SK-N-SH (cell line): ENCODE data around the gene TINAGL1. TPM values are rescaled to one million over a fixed set of nuclear protein-coding genes. Genes with fewer than 3 reads are reported as not detected.

Experiments
- CTCF ChIA-PET: fragments of 300-600, 350-600 bp; formaldehyde crosslinking; extraction: SDS; loops from one replicate; lab custom pipeline; 2021; lab: Yijun Ruan, JAX
- POLR2A ChIA-PET: fragments of 350-600 bp; sonication (Branson Sonifier 250); formaldehyde crosslinking; extraction: SDS; loops from one replicate; lab custom pipeline; 2020; ENCODE audit warnings: antibody characterized with exemption, inconsistent platforms; lab: Yijun Ruan, JAX
- DNase-seq: peaks from one replicate; pipeline ENCODE4 v3.0.0; 2012
- H2AFZ ChIP-seq: fragments of 200-600 bp; sonication (generic); 2 replicates; pipeline ENCODE4 v1.8.1; 2016; ENCODE audit warnings: antibody characterized with exemption, mild to moderate bottlenecking, low read depth
- H3F3A ChIP-seq: fragments of 200-600 bp; sonication (generic); replicated peaks from 2 replicates; pipeline ENCODE3; 2016; ENCODE audit warnings: antibody characterized with exemption, mild to moderate bottlenecking; ENCODE audit not compliant: insufficient read depth
- H3K27ac ChIP-seq, 2 experiments: fragments of 200-500 bp in 1 of 2; fragments of 200-600 bp in 1 of 2; sonication (Bioruptor generic) in 1 of 2; sonication (generic), shearing (Covaris generic) in 1 of 2; 2 replicates each; pipeline versions ENCODE4 v1.5.1 to v1.6.1; 2014 to 2016; ENCODE audit warnings: low read depth in 2 of 2, inconsistent platforms in 1 of 2, low read length in 1 of 2, mild to moderate bottlenecking in 1 of 2, mixed read lengths in 1 of 2
- H3K27me3 ChIP-seq: fragments of 200-600 bp; sonication (generic), shearing (Covaris generic); 2 replicates; pipeline ENCODE4 v1.6.1; 2016; ENCODE audit warnings: mixed run types; ENCODE audit not compliant: insufficient read depth
- H3K36me3 ChIP-seq, 2 experiments: fragments of 200-500 bp in 1 of 2; fragments of 200-600 bp in 1 of 2; sonication (Bioruptor generic) in 1 of 2; sonication (generic) in 1 of 2; replicated peaks in 1 of 2; 2 replicates each; pipeline versions ENCODE3 to v1.5.1; 2014 to 2016; ENCODE audit warnings: low read length in 1 of 2, mild to moderate bottlenecking in 1 of 2; ENCODE audit not compliant: insufficient read depth in 2 of 2, control insufficient read depth in 1 of 2
- H3K4me1 ChIP-seq, 2 experiments: fragments of 200-500 bp in 1 of 2; fragments of 200-600 bp in 1 of 2; sonication (Bioruptor generic) in 1 of 2; sonication (generic), shearing (Covaris generic) in 1 of 2; 2 replicates each; pipeline versions ENCODE4 v1.5.1 to v1.6.1; 2014 to 2016; ENCODE audit warnings: low read depth in 1 of 2, low read length in 1 of 2, mixed run types in 1 of 2; ENCODE audit not compliant: insufficient read depth in 2 of 2, control insufficient read depth in 1 of 2
- H3K4me2 ChIP-seq: fragments of 200-600 bp; sonication (generic), shearing (Covaris generic); 2 replicates; pipeline ENCODE4 v1.6.1; 2017; ENCODE audit warnings: mixed run types
- H3K4me3 ChIP-seq, 2 experiments: fragments of 200-500 bp in 1 of 2; fragments of 200-600 bp in 1 of 2; sonication (Bioruptor generic) in 1 of 2; sonication (generic), shearing (Covaris generic) in 1 of 2; 2 replicates each; pipeline versions ENCODE4 v1.5.1 to v1.8.1; 2014 to 2016; ENCODE audit warnings: low read depth in 2 of 2, inconsistent platforms in 1 of 2, low read length in 1 of 2, mild to moderate bottlenecking in 1 of 2, mixed read lengths in 1 of 2, moderate library complexity in 1 of 2
- H3K79me2 ChIP-seq: fragments of 200-600 bp; sonication (generic); 2 replicates; pipeline ENCODE4 v1.8.1; 2017; ENCODE audit warnings: mild to moderate bottlenecking; ENCODE audit not compliant: insufficient read depth
- H3K9ac ChIP-seq: fragments of 200-600 bp; sonication (generic); 2 replicates; pipeline ENCODE4 v1.6.1; 2017; ENCODE audit warnings: mixed run types
- H3K9me2 ChIP-seq: fragments of 200-600 bp; sonication (generic); 2 replicates; pipeline ENCODE4 v1.6.1; 2017; ENCODE audit warnings: mixed run types
- H3K9me3 ChIP-seq: fragments of 200-600 bp; sonication (generic); 2 replicates; pipeline ENCODE4 v1.6.1; 2017; ENCODE audit warnings: mixed run types, mild to moderate bottlenecking, moderate library complexity
- H4K20me1 ChIP-seq: fragments of 200-600 bp; sonication (generic); 2 replicates; pipeline ENCODE4 v1.6.1; 2017; ENCODE audit warnings: mild to moderate bottlenecking, mixed run types; ENCODE audit not compliant: insufficient read depth
- CHD2 ChIP-seq: fragments of 150-350 bp; IDR thresholded peaks from 2 replicates; pipeline ENCODE4 v1.6.1; 2018; ENCODE audit warnings: low read length; ENCODE audit not compliant: partially characterized antibody
- CTCF ChIP-seq: fragments of 200-600 bp; sonication (generic); IDR thresholded peaks from 2 replicates; pipeline ENCODE4 v1.6.1; 2017; ENCODE audit warnings: antibody characterized with exemption, mild to moderate bottlenecking, moderate library complexity
- EP300 ChIP-seq, 2 experiments: IDR thresholded peaks; 2 replicates each; pipeline versions ENCODE4 v1.4.0 to v1.6.1; 2012; ENCODE audit warnings: borderline replicate concordance in 1 of 2, low read depth in 1 of 2, low read length in 1 of 2
- EZH2phosphoT487 ChIP-seq: fragments of 200-600 bp; sonication (generic); IDR thresholded peaks from 2 replicates; pipeline ENCODE4 v1.6.1; 2017; ENCODE audit warnings: low read depth, mixed run types, mild to moderate bottlenecking, antibody characterized with exemption, moderate library complexity, borderline replicate concordance
- FOSL2 ChIP-seq: IDR thresholded peaks from 2 replicates; pipeline ENCODE4 v1.4.0; 2012; ENCODE audit warnings: low read depth, mild to moderate bottlenecking, moderate library complexity, borderline replicate concordance
- FOXM1 ChIP-seq: IDR thresholded peaks from 2 replicates; pipeline ENCODE4 v1.4.0; 2012; ENCODE audit warnings: low read depth, mild to moderate bottlenecking
- GABPA ChIP-seq: IDR thresholded peaks from 2 replicates; pipeline ENCODE4 v1.4.0; 2012; ENCODE audit warnings: low read depth, mild to moderate bottlenecking
- GATA2 ChIP-seq: sonication (generic); formaldehyde crosslinking; IDR thresholded peaks from 2 replicates; pipeline ENCODE4 v1.5.0; 2020; ENCODE audit warnings: mild to moderate bottlenecking, missing genetic modification reagents
- JUND ChIP-seq: IDR thresholded peaks from 2 replicates; pipeline ENCODE4 v1.4.0; 2012
- MEF2A ChIP-seq: IDR thresholded peaks from 2 replicates; pipeline ENCODE4 v1.4.0; 2012; ENCODE audit warnings: low read depth, borderline replicate concordance
- NFIC ChIP-seq: IDR thresholded peaks from 2 replicates; pipeline ENCODE4 v1.4.0; 2012; ENCODE audit warnings: borderline replicate concordance
- POLR2AphosphoS5 ChIP-seq: IDR thresholded peaks from 2 replicates; pipeline ENCODE4 v1.6.1; 2012; ENCODE audit warnings: low read depth, low read length
- RAD21 ChIP-seq: IDR thresholded peaks from 2 replicates; pipeline ENCODE4 v1.6.1; 2012; ENCODE audit warnings: mild to moderate bottlenecking, low read length
- RFX5 ChIP-seq: IDR thresholded peaks from 2 replicates; pipeline ENCODE4 v1.6.1; 2012; ENCODE audit warnings: mild to moderate bottlenecking, improper control_type of control experiment, low read length
- SIN3A ChIP-seq: IDR thresholded peaks from 2 replicates; pipeline ENCODE4 v1.6.1; 2012; ENCODE audit warnings: low read depth, mild to moderate bottlenecking, low read length, moderate library complexity, borderline replicate concordance
- SMC3 ChIP-seq: IDR thresholded peaks from 2 replicates; pipeline ENCODE4 v1.6.1; 2012; ENCODE audit warnings: low read depth, low read length, improper control_type of control experiment
- TAF1 ChIP-seq: IDR thresholded peaks from 2 replicates; pipeline ENCODE4 v1.6.1; 2012; ENCODE audit warnings: low read depth, mild to moderate bottlenecking, low read length, moderate library complexity, borderline replicate concordance
- TEAD4 ChIP-seq: IDR thresholded peaks from 2 replicates; pipeline ENCODE4 v1.4.0; 2012; ENCODE audit warnings: mild to moderate bottlenecking, borderline replicate concordance; ENCODE audit not compliant: insufficient read depth
- YY1 ChIP-seq: IDR thresholded peaks from 2 replicates; pipeline ENCODE4 v1.4.0; 2012; ENCODE audit warnings: low read depth, mild to moderate bottlenecking
- WGBS: methylation state at CpG from one replicate; pipeline ENCODE4 v1.1.6; 2017; ENCODE audit warnings: low lambda C conversion rate; 5-methylcytosine and 5-hydroxymethylcytosine counted together
- polyA plus RNA-seq, 3 experiments: library from polyadenylated mRNA; depleted of rRNA; stranded (reverse); fragments of >200 nt; gene quantifications; 2 replicates each; pipeline ENCODE4 v1.2.3, GENCODE V29; 2012
- TF ChIP-seq, protein P1 (sequence below): IDR thresholded peaks from 2 replicates; pipeline ENCODE4 v1.4.0; 2012; ENCODE audit warnings: low read depth
- TF ChIP-seq, protein P2 (sequence below): IDR thresholded peaks from 2 replicates; pipeline ENCODE4; 2012

Gene TINAGL1
- polyA plus RNA-seq, 1 of the 3 experiments (the other 2 are of a cell fraction): not detected

- H4K20me1 ChIP-seq: no peaks in the 10 kb centered on the region
- H3K27ac ChIP-seq: no peak overlapping the region
- TF ChIP-seq NFIC (no peak; the same call in 1 of the 2 replicates), CHD2 (no peak), TAF1 (no peak), FOXM1 (no peak), RFX5 (no peak), MEF2A (no peak), SMC3 (no peak), EZH2phosphoT487 (no peak), GATA2 (CRISPR knock-in tag) (no peak), YY1 (no peak), EP300 (IDR thresholded peaks at IDR 0.05; ENCODE audit: borderline replicate concordance in 1 of 2, low read depth in 1 of 2, low read length in 1 of 2) (no peak), FOSL2 (no peak)
- TF ChIP-seq, protein P1, sequence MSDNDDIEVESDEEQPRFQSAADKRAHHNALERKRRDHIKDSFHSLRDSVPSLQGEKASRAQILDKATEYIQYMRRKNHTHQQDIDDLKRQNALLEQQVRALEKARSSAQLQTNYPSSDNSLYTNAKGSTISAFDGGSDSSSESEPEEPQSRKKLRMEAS: no peak
- TF ChIP-seq, protein P2, sequence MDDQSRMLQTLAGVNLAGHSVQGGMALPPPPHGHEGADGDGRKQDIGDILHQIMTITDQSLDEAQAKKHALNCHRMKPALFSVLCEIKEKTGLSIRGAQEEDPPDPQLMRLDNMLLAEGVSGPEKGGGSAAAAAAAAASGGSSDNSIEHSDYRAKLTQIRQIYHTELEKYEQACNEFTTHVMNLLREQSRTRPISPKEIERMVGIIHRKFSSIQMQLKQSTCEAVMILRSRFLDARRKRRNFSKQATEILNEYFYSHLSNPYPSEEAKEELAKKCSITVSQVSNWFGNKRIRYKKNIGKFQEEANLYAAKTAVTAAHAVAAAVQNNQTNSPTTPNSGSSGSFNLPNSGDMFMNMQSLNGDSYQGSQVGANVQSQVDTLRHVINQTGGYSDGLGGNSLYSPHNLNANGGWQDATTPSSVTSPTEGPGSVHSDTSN: no peak
- no peaks in the 10 kb centered on the region for H3K79me2 ChIP-seq
- no peak overlapping the region for H3K4me3 ChIP-seq
- H3F3A ChIP-seq: peaks cover 8% of the 10 kb centered on the region
- H3K9ac ChIP-seq: no peak overlapping the region
- no peak overlapping the region for H3K4me2 ChIP-seq
- no peaks in the 10 kb centered on the region for H3K9me3 ChIP-seq
- no peak for DNase-seq
- H2AFZ ChIP-seq: no peak overlapping the region
- WGBS: 85% methylated on average over 6 of the region's 6 CpGs
- CTCF ChIA-PET: interaction anchor here (0.6 to 3.3 kb wide), 9 partner anchors 10 to 211 kb away, joined by 3 to 15 read pairs (median 3); no protein-coding TSS in a partner anchor
- no peaks in the 10 kb centered on the region for H3K9me2 ChIP-seq
- H3K36me3 ChIP-seq: no peaks in the 10 kb centered on the region
- H3K4me1 ChIP-seq: peaks cover 14 to 17% of the 10 kb centered on the region in 2 experiments; a peak in 3 of 4 replicates
- POLR2A ChIA-PET: no interaction called here
- no peaks in the 10 kb centered on the region for H3K27me3 ChIP-seq
Observed at GRCh38 chr1:31577515-31578192, 1.3 kb downstream of the TINAGL1 start.

DNA sequence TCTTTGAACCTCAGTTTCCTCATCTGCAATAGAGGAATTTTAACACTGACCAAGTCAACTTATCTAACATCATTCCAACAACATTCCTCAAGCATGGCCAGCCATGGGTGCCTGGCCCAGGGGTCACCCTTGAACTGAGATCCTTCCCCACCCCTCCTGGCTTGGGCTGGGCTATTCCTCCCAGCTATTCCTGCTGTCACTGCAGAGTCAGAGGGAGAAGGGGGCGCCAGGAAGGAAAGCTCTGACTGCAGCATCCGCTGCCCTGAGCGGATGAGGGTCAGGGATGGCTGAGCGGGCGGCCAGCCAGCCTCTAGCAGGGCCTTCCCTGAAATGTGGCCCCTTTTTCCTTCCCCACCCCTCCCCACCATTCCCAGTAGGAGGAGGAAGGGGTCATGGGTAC is 3.1 kb downstream of the TINAGL1 start:
- Histone ChIP-seq H3K27ac (no peak overlapping the region), H3K9me2 (no peaks in the 10 kb centered on the region), H3K4me3 (no peak overlapping the region), H3K36me3 (no peaks in the 10 kb centered on the region), H3K4me2 (no peak overlapping the region), H3K27me3 (no peaks in the 10 kb centered on the region), H3F3A (peaks cover 4% of the 10 kb centered on the region), H3K9me3 (no peaks in the 10 kb centered on the region), H2AFZ (no peak overlapping the region), H3K79me2 (no peaks in the 10 kb centered on the region), H3K4me1 (peaks cover 4 to 22% of the 10 kb centered on the region in 2 experiments; a peak in 3 of 4 replicates), H4K20me1 (no peaks in the 10 kb centered on the region), H3K9ac (no peak overlapping the region)
- WGBS: 86% methylated on average over 5 of the region's 5 CpGs
- POLR2A ChIA-PET: no interaction called here
- TF ChIP-seq TAF1 (no peak), SIN3A (no peak), GABPA (no peak), NFIC (no peak), POLR2AphosphoS5 (no peak), TEAD4 (no peak), GATA2 (CRISPR knock-in tag) (no peak), JUND (no peak), RAD21 (no peak), MEF2A (no peak), CTCF (no peak)
- CTCF ChIA-PET: interaction anchor here (0.7 to 3.3 kb wide), 5 partner anchors 8 to 182 kb away, joined by 3 to 15 read pairs (median 3); no protein-coding TSS in a partner anchor
- peak; percentile 54 for DNase-seq
